Islet precursor cell (in vitro differentiated cells): ENCODE results near the gene ATP5PO.

Experiments used
- DNase-seq: peaks from one replicate; pipeline ENCODE4 v3.0.0-alpha.2; 2018

Gene ATP5PO

GRCh38 chr21:33915368-33916199, at the start of gene ATP5PO:
TSS of gene ATP5PO (minus strand) at chr21:33915804. CDS start at chr21:33915763, 41 bp downstream.
- peak; percentile 99 for DNase-seq

- peak; percentile 9 for DNase-seq
These were observed 49.2 kb upstream of the ATP5PO start for GRCh38 chr21:33964706-33965325.

GRCh38 chr21:33963848-33964555, 48.4 kb upstream of the ATP5PO start:
- peak; percentile 35 for DNase-seq

GRCh38 chr21:33962290-33962689, 46.7 kb upstream of the ATP5PO start:
- no peak for DNase-seq

- no peak for DNase-seq
These were observed 45.5 kb upstream of the ATP5PO start for GRCh38 chr21:33961061-33961460.

- DNase-seq = no peak
These were observed 44.1 kb upstream of the ATP5PO start for GRCh38 chr21:33959680-33960079.

GRCh38 chr21:33954395-33954794, 38.8 kb upstream of the ATP5PO start:
- no peak for DNase-seq

- DNase-seq = no peak
These were observed 35.9 kb upstream of the ATP5PO start for GRCh38 chr21:33951276-33952178.

- DNase-seq = no peak
These were observed 35.0 kb upstream of the ATP5PO start for GRCh38 chr21:33950431-33951079.

GRCh38 chr21:33949516-33950430, 34.2 kb upstream of the ATP5PO start:
- DNase-seq = no peak

GRCh38 chr21:33948951-33949444, 33.4 kb upstream of the ATP5PO start:
- DNase-seq = no peak

GRCh38 chr21:33948096-33948950, 32.7 kb upstream of the ATP5PO start:
- DNase-seq = peak; percentile 94

- DNase-seq = peak; percentile 97
These were observed 32.0 kb upstream of the ATP5PO start for GRCh38 chr21:33947451-33948095.

GRCh38 chr21:33945652-33946270, 30.2 kb upstream of the ATP5PO start:
- DNase-seq = no peak

GRCh38 chr21:33944185-33944763, 28.7 kb upstream of the ATP5PO start:
- no peak for DNase-seq

- no peak for DNase-seq
These were observed 27.7 kb upstream of the ATP5PO start for GRCh38 chr21:33943293-33943692.

- no peak for DNase-seq
These were observed 26.8 kb upstream of the ATP5PO start for GRCh38 chr21:33942426-33942825.

GRCh38 chr21:33940881-33941245, 25.3 kb upstream of the ATP5PO start:
- DNase-seq = no peak
